Activated CD4-positive, alpha-beta T cell treated with anti-CD3 and anti-CD28 coated beads, Interleukin-2, Interleukin-4, amounts not matched to agents 100 ng/mL and 50 ng/mL, durations not matched to agents 16 hours and 8 hours (primary cell): Measurements from ENCODE around the gene NPEPPS.

Source experiments
- DNase-seq: peaks from one replicate; pipeline ENCODE4 v3.0.0-alpha.2; 2020; ENCODE audit warnings: low spot score

Gene NPEPPS

GRCh38 chr17:47670064-47670463, 139.2 kb downstream of the NPEPPS start:
- DNase-seq = no peak
